AG09309 (cell line): ENCODE measurements around the gene AGL.
"Not testable (repeated sequence)": the region's sequence is repeated elsewhere in the genome, so short reads cannot be mapped to it uniquely, and the experiment has no call there.

ENCODE experiments used
- DNase-seq: peaks from one replicate; pipeline ENCODE4 v3.0.0-alpha.2; 2010; ENCODE audit warnings: low read depth
- H3K4me3 ChIP-seq: 2 replicates; pipeline ENCODE4 v1.5.1; 2011; ENCODE audit warnings: mild to moderate bottlenecking, low read depth, low read length, moderate library complexity; ENCODE audit not compliant: control insufficient read depth
- TF ChIP-seq, protein P1 (sequence below): IDR thresholded peaks from 2 replicates; pipeline ENCODE4 v1.5.1; 2011; ENCODE audit warnings: mild to moderate bottlenecking, low read depth, low read length, inconsistent platforms; ENCODE audit not compliant: insufficient read depth, control insufficient read depth; ENCODE audit errors: missing control alignments

Gene AGL

DNA sequence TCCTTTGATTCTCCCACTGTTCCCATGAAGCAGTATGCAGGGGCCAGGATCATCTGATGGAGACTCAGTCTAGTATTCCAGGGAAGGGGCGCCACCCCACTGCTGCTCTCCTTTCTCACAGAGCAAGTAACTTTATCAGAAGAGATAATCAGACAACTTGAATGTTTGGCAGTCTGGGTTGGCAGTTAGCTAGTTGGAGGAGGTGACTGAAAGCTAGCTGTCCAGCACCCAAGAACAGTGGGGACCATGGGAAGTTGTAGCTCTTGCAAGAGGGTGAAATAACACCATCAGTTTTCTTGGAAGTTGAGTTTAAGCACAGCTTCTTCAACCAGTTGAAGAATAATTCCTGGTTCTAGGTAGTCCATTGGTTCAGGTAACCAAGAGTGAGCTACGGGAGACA lies 22.2 kb upstream of the AGL start:
- no peak for DNase-seq
- TF ChIP-seq, protein P1, sequence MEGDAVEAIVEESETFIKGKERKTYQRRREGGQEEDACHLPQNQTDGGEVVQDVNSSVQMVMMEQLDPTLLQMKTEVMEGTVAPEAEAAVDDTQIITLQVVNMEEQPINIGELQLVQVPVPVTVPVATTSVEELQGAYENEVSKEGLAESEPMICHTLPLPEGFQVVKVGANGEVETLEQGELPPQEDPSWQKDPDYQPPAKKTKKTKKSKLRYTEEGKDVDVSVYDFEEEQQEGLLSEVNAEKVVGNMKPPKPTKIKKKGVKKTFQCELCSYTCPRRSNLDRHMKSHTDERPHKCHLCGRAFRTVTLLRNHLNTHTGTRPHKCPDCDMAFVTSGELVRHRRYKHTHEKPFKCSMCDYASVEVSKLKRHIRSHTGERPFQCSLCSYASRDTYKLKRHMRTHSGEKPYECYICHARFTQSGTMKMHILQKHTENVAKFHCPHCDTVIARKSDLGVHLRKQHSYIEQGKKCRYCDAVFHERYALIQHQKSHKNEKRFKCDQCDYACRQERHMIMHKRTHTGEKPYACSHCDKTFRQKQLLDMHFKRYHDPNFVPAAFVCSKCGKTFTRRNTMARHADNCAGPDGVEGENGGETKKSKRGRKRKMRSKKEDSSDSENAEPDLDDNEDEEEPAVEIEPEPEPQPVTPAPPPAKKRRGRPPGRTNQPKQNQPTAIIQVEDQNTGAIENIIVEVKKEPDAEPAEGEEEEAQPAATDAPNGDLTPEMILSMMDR, result no peak

DNA sequence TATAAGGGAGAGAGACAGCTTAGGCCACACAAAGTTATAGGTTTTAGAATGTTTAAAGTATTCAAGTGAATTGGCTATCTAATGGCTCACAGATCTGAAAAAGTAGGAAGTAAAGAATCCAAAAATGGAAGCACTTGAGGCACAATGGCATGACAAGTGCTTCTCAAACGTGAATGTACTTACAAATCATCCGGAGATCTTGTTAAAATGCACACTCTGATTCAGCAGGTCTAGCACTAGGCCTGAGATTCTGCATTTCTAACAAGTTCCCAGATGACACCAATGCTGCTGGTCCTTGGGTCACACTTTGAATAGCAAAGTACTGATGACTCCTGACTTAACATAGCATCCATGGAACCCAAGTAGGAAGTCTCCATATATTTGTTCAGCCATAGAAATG lies 20.9 kb upstream of the AGL start:
- TF ChIP-seq, protein P1, result no peak
- no peak overlapping the region for H3K4me3 ChIP-seq
- DNase-seq, result no peak

More for the DNA sequence above, 22.2 kb upstream of the AGL start:
- no peak overlapping the region for H3K4me3 ChIP-seq

DNA sequence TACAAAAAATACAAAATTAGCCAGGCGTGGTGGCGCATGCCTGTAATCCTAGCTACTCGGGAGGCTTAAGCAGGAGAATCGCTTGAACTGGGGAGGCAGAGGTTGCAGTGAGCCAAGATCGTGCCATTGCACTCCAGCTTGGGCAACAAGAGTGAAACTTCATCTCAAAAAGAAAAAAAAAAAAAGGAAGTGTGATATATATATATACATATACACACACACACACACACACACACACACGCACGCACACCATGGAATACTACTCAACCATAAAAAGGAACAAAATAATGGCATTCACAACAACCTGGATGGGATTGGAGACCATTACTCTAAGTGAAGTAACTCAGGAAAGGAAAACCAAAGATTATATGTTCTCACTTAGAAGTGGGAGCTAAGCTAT lies 16.2 kb upstream of the AGL start:
- not testable (repeated sequence) for H3K4me3 ChIP-seq, DNase-seq

DNA sequence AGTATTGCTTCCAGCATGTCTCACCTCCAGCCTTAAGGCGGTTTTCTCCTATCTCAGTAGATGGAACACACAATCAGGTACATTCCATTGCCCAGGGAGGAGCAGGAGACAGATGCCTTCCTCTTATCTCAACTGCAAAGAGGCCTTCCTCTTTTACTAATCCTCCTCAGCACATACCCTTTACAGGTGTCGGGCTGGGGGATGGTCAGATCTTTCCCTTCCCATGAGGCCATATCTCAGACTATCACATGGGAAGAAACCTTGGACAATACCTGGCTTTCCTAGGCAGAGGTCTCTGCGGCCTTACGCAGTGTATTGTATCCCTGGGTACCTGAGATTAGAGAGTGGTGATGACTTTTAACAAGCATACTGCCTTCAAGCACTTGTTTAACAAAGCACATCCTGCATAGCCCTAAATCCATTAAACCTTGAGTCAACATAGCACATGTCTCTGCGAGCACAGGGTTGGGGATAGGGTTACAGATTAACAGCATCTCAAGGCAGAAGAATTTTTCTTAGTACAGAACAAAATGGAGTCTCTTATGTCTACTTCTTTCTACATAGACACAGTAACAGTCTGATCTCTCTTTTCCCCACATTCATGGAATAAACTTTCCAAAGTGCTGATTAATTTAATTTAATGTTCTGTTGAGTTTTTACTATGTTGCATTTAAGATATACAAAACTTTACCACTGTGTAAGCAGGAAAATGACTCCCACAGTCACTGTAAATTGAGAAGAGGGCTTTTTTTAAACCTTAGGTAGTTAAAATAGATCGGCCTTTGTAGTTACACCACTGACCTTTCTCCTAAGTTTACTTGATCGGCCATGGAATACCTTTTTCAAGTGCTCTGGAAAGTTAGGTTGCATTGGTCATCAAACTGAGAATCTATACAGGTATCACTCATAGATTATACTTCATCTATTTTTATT lies 13.7 kb upstream of the AGL start:
- DNase-seq, H3K4me3 ChIP-seq: not testable (repeated sequence)

DNA sequence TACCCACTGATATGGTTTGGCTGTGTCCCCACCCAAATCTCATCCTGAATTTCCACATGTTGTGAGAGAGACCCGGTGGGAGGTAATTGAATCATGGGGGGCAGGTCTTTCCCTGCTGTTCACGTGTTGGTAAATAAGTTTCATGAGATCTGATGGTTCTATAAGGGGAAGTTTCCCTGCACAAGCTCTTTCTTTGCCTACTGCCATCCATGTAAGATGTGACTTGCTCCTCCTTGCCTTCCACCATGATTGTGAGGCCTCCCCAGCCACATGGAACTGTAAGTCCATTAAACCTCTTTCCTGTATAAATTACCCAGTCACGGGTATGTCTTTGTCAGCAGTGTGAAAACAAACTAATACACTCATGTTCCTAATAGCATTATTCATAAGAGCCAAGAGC lies 9.8 kb upstream of the AGL start:
- not testable (repeated sequence) for H3K4me3 ChIP-seq, DNase-seq

DNA sequence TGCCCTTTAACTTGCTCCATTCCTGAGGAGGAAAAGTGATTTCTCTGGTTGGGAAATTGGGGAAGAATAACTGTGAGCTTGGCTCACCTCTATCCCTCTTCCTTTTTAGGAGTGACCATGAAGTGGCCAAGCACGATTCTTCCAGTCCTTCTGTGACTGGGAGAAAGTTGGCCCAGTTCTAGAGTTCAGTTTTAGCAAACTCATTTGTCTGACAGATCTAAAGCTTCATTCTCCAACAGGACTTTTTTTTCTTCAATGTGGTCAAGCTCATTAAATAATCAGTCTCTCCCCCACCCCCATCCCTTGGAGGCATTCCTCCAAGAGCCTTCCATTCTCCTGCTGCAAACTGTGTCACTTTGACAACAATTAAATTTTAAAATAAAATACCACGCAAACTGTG lies 6.4 kb upstream of the AGL start:
- no peak overlapping the region for H3K4me3 ChIP-seq
- no peak for DNase-seq
- TF ChIP-seq, protein P1, result no peak

DNA sequence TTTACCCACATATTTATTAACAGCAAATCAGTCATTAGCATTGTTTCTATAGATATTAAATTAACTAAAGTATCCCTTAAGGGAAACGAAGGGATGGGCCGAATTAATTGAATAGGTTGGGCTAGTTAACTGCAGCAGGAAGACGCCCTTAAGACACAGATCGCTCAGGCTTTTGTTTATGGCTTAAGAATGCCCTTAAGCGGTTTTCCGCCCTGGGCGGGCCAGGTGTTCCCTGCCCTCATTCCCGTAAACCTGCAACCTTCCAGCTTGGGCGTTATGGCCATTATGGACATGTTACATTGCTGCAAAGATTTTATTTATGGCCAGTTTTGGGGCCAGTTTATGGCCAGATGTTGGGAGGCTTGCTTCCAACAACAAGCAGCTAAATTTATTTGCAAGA lies 5.0 kb upstream of the AGL start:
- DNase-seq, result not testable (repeated sequence)

DNA sequence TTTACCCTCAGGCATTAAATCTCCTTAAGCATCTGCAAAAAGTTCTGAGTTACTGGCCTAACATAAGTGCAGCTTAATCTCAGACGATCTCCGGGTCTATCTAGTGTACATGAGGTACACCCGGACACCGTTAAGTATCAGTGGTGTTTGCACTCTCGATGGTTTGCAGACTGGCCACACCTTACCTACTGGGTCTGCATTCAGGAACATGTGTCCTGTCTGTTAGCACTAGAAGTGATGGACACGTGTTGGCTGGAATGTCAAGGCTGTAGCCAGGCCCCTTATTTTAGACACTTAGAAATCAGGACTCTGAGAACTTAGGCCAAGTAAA lies 783 bp upstream of the AGL start:
- peak overlapping the region; percentile 79 for H3K4me3 ChIP-seq
- no peak for DNase-seq
- TF ChIP-seq, protein P1, result no peak

More for the DNA sequence above, 5.0 kb upstream of the AGL start:
- not testable (repeated sequence) for H3K4me3 ChIP-seq
